Choroid plexus epithelial cell (primary cell): Measurements from ENCODE around the gene MAGEA2.
"Not testable (repeated sequence)": the region's sequence is repeated elsewhere in the genome, so short reads cannot be mapped to it uniquely, and the experiment has no call there.

ENCODE experiments used
- DNase-seq: peaks from one replicate; pipeline ENCODE4 v3.0.0-alpha.2; 2010; ENCODE audit warnings: low read depth
- H3K4me3 ChIP-seq: 2 replicates; pipeline ENCODE4 v1.5.1; 2011; ENCODE audit warnings: low read depth, mild to moderate bottlenecking, control low read depth, low read length, moderate library complexity
- TF ChIP-seq, protein P1 (sequence below): conservative IDR thresholded peaks from 2 replicates; pipeline ENCODE4 v1.5.1; 2011; ENCODE audit warnings: low read depth, mild to moderate bottlenecking, control low read depth, inconsistent platforms, low read length, moderate library complexity

MAGEA2 gene, protein sequence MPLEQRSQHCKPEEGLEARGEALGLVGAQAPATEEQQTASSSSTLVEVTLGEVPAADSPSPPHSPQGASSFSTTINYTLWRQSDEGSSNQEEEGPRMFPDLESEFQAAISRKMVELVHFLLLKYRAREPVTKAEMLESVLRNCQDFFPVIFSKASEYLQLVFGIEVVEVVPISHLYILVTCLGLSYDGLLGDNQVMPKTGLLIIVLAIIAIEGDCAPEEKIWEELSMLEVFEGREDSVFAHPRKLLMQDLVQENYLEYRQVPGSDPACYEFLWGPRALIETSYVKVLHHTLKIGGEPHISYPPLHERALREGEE

DNA sequence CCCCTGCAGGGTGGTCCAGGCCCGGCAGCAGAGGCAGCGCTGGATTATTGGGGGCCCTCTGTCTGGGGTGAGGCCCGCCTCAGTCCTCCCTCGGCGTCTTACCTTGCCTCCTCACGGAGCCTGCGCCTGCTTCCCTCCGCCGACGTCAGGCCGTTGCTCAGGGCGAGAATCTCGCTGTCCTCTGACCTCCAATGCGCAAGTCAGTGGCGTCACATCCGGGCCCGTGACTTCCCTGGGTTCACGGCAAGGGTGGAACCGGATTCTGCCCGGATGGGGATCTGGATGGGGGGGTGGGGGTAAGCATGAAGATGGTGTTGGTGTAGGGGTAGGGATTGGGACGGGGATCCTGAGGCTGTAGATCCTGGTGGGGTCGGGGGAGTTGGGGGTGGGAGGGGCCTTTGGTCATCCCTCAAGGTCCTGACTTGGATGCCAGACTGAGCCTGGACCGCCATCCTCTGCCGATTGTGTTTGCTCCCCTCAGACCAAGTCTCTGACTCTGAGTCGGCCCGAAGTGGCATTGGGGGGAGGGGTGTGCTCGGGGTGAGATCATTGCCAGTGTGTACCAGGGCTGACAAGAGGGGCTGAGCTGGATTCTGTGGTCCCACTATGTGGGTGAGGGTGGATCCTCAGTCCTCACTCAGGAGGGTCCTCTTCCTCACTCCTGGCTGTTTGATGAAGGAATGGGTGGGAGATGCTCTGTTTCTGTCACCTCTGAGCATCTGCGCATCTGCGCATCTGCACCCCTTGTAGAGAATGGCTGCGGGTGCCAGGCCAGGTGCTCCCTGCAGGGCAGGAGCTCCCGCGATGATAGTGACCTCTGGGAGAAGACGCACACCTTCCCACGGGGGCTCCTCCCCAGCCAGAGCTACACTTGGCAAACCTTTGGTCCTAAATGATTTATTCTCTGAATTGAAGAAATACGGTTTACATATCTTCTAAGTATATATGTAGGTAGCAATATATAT, at the start of gene MAGEA2:
MAGEA2 (minus strand) TSS at position 157 of the 965 bp plus-strand sequence. CDS start 2,479 bp downstream, outside the sequence.
- H3K4me3 ChIP-seq, DNase-seq: not testable (repeated sequence)

DNA sequence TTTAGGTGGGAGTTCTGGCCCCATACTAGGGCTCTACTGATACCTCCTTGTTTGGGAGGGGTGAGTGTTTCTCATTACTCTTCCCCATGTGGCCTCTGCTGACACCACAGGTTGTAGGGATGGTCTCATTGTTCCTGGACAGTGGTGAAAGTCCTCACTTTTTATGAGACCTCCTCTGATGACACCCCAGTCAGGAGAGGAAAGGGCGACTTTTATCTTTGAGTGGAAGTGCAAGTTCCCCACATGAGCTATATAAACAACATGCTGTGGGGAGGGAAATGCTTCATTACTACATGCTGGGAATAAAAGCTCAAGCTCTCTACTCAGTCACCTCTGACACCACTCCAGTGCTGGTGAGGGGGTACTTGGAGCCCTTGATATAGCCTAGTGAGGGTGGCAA, 45.3 kb upstream of the MAGEA2 start:
- TF ChIP-seq, protein P1, sequence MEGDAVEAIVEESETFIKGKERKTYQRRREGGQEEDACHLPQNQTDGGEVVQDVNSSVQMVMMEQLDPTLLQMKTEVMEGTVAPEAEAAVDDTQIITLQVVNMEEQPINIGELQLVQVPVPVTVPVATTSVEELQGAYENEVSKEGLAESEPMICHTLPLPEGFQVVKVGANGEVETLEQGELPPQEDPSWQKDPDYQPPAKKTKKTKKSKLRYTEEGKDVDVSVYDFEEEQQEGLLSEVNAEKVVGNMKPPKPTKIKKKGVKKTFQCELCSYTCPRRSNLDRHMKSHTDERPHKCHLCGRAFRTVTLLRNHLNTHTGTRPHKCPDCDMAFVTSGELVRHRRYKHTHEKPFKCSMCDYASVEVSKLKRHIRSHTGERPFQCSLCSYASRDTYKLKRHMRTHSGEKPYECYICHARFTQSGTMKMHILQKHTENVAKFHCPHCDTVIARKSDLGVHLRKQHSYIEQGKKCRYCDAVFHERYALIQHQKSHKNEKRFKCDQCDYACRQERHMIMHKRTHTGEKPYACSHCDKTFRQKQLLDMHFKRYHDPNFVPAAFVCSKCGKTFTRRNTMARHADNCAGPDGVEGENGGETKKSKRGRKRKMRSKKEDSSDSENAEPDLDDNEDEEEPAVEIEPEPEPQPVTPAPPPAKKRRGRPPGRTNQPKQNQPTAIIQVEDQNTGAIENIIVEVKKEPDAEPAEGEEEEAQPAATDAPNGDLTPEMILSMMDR: no peak
- no peak overlapping the region for H3K4me3 ChIP-seq
- no peak for DNase-seq

DNA sequence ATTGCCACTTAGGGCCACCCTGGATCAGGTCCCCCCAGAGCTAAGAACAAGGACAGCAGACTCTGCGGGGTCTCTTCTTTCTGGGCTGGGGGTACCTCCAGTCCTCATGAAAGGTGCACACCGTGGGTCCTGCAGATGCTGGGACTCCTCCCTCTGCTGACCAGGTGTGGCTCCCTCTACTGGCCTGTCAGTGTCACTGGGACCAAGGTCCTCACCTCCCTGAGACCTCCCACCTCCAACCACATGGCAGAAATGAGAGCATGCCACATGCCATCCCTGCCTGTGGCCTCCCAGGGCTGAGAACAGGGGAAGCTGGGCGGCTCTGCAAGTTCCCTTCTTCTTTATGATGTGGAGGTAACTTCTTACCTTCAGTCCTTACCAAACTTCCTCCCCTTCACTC, 33.4 kb upstream of the MAGEA2 start:
- not testable (repeated sequence) for DNase-seq, H3K4me3 ChIP-seq

DNA sequence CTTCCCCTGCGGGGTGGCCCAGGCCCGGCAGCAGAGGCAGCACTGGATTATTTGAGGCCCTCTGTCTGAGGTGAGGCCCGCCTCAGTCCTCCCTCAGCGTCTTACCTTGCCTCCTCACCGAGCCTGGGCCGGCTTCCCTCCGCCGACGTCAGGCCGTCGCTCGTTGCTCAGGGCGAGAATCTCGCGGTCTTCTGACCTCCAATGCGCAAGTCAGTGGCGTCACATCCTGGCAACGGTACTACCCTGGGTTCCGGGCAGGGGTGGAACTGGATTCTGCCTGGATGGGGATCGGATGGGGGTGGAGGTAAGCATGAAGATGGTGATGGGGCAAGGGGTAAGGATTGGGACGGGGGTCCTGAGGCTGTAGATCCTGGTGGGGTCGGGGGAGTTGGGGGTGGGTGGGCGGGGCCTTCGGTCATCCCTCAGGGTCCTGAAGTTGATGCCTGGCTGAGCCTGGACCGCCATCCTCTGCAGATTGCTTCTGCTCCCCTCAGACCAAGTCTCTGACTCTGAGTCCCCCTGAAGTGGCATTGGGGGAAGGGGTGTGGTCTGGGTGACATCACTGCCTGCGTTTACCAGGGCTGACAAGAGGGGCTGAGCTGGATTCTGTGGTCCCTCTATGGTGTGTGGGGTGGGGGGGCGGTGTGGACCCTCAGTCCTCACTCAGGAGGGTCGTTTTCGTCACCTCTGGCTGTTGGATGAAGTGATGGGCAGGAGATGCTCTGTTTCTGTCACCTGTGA, 16.1 kb upstream of the MAGEA2 start, which contains the start of gene MAGEA6:
MAGEA6 (minus strand) TSS at position 141 of the 741 bp plus-strand sequence. CDS start 2,039 bp downstream, outside the sequence.
- not testable (repeated sequence) for H3K4me3 ChIP-seq, DNase-seq

DNA sequence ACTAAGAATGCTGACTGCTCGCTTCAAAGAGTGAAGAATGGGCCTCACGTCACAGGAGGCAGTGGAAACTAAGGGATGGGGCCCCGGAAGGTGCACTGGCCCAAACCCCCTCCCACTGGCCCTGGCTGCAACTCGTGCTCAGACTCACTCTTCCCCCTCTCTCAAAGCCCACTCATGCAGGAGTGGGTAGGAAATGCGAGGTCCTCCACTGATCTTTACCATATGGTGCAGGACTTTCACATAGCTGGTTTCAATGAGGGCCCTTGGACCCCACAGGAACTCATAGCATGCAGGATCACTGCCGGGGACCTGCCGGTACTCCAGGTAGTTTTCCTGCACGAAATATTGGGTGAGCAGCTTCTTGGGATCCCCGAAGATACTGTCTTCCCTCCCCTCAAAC, 12.9 kb upstream of the MAGEA2 start:
- H3K4me3 ChIP-seq, DNase-seq: not testable (repeated sequence)

DNA sequence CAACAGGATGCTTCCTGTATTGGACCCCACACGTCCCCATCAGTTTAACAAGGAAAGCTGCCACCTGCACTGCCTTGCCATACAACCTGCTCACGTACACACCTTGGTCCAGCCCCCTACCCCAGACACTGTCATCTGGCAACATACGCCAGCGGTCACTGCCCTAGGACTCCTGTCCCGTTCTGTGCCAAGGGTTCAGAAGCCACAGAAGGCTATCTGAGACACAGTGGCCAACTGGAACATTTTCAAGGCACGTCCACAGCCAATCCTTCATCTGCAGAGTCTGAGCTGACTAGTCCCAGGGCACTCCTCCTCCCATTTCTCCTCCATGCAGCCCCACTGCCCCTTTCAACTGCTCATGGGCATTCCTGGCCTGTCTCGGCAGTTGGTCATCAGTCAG, 7.9 kb upstream of the MAGEA2 start:
- H3K4me3 ChIP-seq, DNase-seq: not testable (repeated sequence)

DNA sequence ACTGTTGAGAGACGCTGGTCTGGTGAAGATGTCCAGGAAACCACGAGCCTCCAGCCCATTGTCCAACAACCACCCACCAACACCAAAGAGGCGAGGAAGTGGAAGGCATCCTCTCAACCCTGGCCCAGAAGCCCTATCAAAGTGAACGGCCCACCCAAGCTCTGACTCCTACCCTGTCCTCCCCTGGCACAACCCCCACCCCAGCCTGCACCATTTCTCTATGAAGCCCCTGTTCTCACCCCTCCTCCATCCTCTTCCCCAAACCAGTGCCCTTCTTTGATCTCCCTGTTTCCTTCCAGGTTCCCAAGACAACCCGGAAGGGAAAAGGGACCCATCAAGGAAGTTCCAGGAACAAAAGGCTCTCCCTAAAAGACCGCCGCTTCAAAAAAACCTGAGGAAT, 5.9 kb upstream of the MAGEA2 start:
- not testable (repeated sequence) for DNase-seq, H3K4me3 ChIP-seq

DNA sequence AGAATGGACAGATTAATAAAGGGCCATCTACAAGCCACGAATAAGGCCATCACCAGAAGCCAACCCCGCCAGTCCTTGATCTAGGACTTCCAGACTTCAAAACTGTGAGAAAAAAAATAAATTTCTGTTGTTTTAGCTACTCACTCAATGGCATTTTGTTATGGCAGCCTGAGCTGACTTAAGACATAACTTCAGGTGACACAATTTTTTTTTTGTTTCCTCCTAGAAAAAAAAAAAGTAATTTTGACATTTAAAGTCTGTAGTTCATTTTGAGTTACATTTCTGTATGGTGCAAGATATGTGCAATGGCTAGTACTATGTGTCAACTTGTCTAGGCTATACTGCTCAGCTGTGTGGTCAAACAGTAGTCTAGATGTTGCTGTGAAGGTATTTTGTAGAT, 5.3 kb upstream of the MAGEA2 start, which contains the start of gene CSAG3:
CSAG3 (plus strand) TSS at position 301 of the 400 bp plus-strand sequence.
- DNase-seq, H3K4me3 ChIP-seq: not testable (repeated sequence)

DNA sequence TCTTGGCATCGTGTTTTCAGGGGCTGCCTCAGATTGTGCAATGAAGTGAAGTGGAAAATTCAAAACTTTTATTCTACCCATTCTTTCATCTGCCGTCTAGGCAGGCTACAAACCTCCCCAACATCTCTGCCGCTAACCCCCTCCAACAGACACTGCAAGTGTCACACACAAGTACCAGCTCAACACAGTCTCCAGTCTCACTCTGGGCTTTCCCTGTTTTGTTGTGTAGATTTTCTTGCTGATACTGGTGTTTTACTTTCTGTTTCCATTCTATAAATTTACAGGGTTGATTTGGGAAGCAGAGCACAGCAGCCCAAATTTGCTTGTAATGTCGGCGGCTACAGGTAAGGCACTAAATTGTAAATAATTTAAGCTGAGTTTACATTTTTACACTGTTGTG, 1.2 kb upstream of the MAGEA2 start:
- not testable (repeated sequence) for H3K4me3 ChIP-seq, DNase-seq

DNA sequence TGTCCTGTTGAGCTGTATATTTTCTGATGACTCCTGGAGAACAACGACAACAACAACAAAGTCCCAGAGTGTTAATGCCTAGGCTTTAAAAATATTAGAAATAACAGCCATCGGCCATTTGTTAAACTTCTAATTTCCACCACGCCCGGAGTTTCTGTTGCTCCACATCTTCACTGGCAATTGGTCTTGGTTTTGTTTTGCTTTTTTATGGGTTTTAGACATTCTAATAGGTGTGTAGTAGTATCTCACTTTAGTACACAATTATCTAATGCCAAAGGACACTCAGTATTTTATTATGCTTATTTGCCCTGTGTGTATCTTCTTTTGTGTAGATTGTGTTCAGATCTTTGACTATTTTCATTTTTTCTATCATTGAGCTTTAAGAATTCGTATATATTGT, 15.1 kb downstream of the MAGEA2 start:
- no peak for DNase-seq
- no peak overlapping the region for H3K4me3 ChIP-seq
- TF ChIP-seq, protein P1: no peak

DNA sequence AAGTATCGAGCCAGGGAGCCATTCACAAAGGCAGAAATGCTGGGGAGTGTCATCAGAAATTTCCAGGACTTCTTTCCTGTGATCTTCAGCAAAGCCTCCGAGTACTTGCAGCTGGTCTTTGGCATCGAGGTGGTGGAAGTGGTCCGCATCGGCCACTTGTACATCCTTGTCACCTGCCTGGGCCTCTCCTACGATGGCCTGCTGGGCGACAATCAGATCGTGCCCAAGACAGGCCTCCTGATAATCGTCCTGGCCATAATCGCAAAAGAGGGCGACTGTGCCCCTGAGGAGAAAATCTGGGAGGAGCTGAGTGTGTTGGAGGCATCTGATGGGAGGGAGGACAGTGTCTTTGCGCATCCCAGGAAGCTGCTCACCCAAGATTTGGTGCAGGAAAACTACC, 17.1 kb downstream of the MAGEA2 start:
- not testable (repeated sequence) for H3K4me3 ChIP-seq, DNase-seq
